Trophoblast cell (in vitro differentiated cells and primary cell): ENCODE measurements around the gene NR3C1.

ENCODE experiments used
- DNase-seq, 2 donors: peaks; one replicate each; pipeline ENCODE4 v3.0.0-alpha.2; 2016
- H2AFZ ChIP-seq: 2 replicates; pipeline ENCODE4 v1.6.1; 2013; ENCODE audit warnings: low read length, moderate library complexity, mild to moderate bottlenecking; ENCODE audit not compliant: insufficient read depth, poor library complexity
- H2AK5ac ChIP-seq: 2 replicates; pipeline ENCODE4 v1.6.1; 2013; ENCODE audit warnings: mild to moderate bottlenecking, low read length
- H2BK120ac ChIP-seq: 2 replicates; pipeline ENCODE4 v1.6.1; 2013; ENCODE audit warnings: low read length, mild to moderate bottlenecking, moderate library complexity; ENCODE audit not compliant: insufficient read depth, poor library complexity
- H2BK12ac ChIP-seq: 2 replicates; pipeline ENCODE4 v1.6.1; 2013; ENCODE audit warnings: mild to moderate bottlenecking, low read length, moderate library complexity
- H2BK5ac ChIP-seq: 2 replicates; pipeline ENCODE4 v1.6.1; 2013; ENCODE audit warnings: low read length, low read depth, moderate library complexity, mild to moderate bottlenecking; ENCODE audit not compliant: poor library complexity
- H3K14ac ChIP-seq: 2 replicates; pipeline ENCODE4 v1.6.1; 2013; ENCODE audit warnings: mild to moderate bottlenecking, low read length
- H3K18ac ChIP-seq: 2 replicates; pipeline ENCODE4 v1.6.1; 2013; ENCODE audit warnings: mild to moderate bottlenecking, low read length
- H3K23ac ChIP-seq: 2 replicates; pipeline ENCODE4 v1.6.1; 2013; ENCODE audit warnings: low read length
- H3K27ac ChIP-seq: 2 replicates; pipeline ENCODE4 v1.5.1; 2013; ENCODE audit warnings: low read depth, mild to moderate bottlenecking, inconsistent platforms, low read length, moderate library complexity
- H3K27me3 ChIP-seq: 2 replicates; pipeline ENCODE4 v1.6.1; 2013; ENCODE audit warnings: inconsistent platforms, mild to moderate bottlenecking, low read length, moderate library complexity; ENCODE audit not compliant: insufficient read depth
- H3K36me3 ChIP-seq, 2 experiments: 1 replicate in 1 of 2; 2 replicates in 1 of 2; pipeline ENCODE4 v1.6.1; 2013; ENCODE audit warnings: low read length in 2 of 2, mild to moderate bottlenecking in 2 of 2, moderate library complexity in 1 of 2; ENCODE audit not compliant: insufficient read depth in 2 of 2, control insufficient read depth in 1 of 2
- H3K4ac ChIP-seq: 2 replicates; pipeline ENCODE4 v1.6.1; 2013; ENCODE audit warnings: low read depth, mild to moderate bottlenecking, low read length, moderate library complexity
- H3K4me1 ChIP-seq, 2 experiments: 1 replicate in 1 of 2; 2 replicates in 1 of 2; pipeline ENCODE4 v1.6.1; 2013; ENCODE audit warnings: low read length in 2 of 2, mild to moderate bottlenecking in 2 of 2, moderate library complexity in 1 of 2; ENCODE audit not compliant: insufficient read depth in 2 of 2, control insufficient read depth in 1 of 2
- H3K4me2 ChIP-seq: 2 replicates; pipeline ENCODE4 v1.6.1; 2013; ENCODE audit warnings: inconsistent platforms, mild to moderate bottlenecking, low read length, moderate library complexity
- H3K4me3 ChIP-seq: 2 replicates; pipeline ENCODE4 v1.5.1; 2013; ENCODE audit warnings: mild to moderate bottlenecking, low read depth, low read length, inconsistent platforms
- H3K79me1 ChIP-seq: one replicate; pipeline ENCODE4 v1.6.1; 2013; ENCODE audit warnings: low read length
- H3K79me2 ChIP-seq: 2 replicates; pipeline ENCODE4 v1.6.1; 2013; ENCODE audit warnings: low read length, mild to moderate bottlenecking; ENCODE audit not compliant: control insufficient read depth, insufficient read depth, poor library complexity
- H3K9ac ChIP-seq: 2 replicates; pipeline ENCODE4 v1.6.1; 2013; ENCODE audit warnings: mild to moderate bottlenecking, low read length
- H3K9me3 ChIP-seq: 2 replicates; pipeline ENCODE4 v1.6.1; 2013; ENCODE audit warnings: low read depth, mild to moderate bottlenecking, control low read depth, inconsistent platforms, low read length; ENCODE audit not compliant: insufficient read depth
- H4K12ac ChIP-seq: 2 replicates; pipeline ENCODE4 v1.6.1; 2013; ENCODE audit warnings: low read depth, mild to moderate bottlenecking, low read length, moderate library complexity
- H4K8ac ChIP-seq: 2 replicates; pipeline ENCODE4 v1.6.1; 2013; ENCODE audit warnings: low read depth, mild to moderate bottlenecking, low read length, moderate library complexity
- H4K91ac ChIP-seq: one replicate; pipeline ENCODE4 v1.6.1; 2013; ENCODE audit warnings: low read depth, mild to moderate bottlenecking, low read length, moderate library complexity
- WGBS: extraction: QIAGEN DNeasy Blood & Tissue Kit; methylation state at CpG from one replicate; pipeline ENCODE4 v1.1.7; 2013; ENCODE audit warnings: missing lambda C conversion rate; ENCODE audit not compliant: insufficient read length, insufficient coverage; ENCODE audit errors: extremely low coverage; 5-methylcytosine and 5-hydroxymethylcytosine counted together

Gene NR3C1

DNA sequence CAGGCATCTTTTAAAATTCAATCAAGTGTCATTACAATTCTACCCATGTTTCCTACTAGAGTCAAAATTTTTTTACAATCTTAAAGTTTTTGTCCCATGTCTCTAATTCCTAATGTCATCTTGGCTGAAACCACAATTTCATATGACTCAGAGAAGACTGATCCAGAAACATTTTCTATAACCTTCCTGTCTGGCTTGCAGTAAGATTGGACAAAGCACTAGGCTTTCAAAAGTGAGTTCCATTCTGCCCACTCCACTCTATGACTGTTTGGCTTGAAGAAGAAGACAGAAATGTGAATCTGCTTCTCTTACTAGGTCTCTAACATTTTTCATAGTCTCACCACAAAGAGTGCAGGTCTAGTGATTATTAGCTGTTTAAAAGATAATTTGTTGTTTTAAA lies 88.8 kb downstream of the NR3C1 start:
- Histone ChIP-seq H3K14ac (no peak overlapping the region), H3K23ac (no peak overlapping the region), H3K4ac (no peak overlapping the region), H3K4me1 (peaks cover 0 to 4% of the 10 kb centered on the region in 2 experiments), H3K9ac (no peak overlapping the region), H3K79me2 (no peaks in the 10 kb centered on the region), H2BK120ac (no peak overlapping the region), H3K4me2 (no peak overlapping the region), H2AK5ac (no peak overlapping the region), H3K36me3 (no peaks in the 10 kb centered on the region), H3K4me3 (no peak overlapping the region), H2AFZ (no peak overlapping the region), H4K91ac (no peak overlapping the region), H3K18ac (no peak overlapping the region), H3K27ac (no peak overlapping the region), H2BK5ac (no peak overlapping the region), H4K12ac (no peak overlapping the region), H3K27me3 (no peaks in the 10 kb centered on the region), H3K9me3 (no peaks in the 10 kb centered on the region), H4K8ac (no peak overlapping the region), H3K79me1 (no peaks in the 10 kb centered on the region), H2BK12ac (no peak overlapping the region)
- peak in 1 of 2 donors; percentile 13 for DNase-seq

DNA sequence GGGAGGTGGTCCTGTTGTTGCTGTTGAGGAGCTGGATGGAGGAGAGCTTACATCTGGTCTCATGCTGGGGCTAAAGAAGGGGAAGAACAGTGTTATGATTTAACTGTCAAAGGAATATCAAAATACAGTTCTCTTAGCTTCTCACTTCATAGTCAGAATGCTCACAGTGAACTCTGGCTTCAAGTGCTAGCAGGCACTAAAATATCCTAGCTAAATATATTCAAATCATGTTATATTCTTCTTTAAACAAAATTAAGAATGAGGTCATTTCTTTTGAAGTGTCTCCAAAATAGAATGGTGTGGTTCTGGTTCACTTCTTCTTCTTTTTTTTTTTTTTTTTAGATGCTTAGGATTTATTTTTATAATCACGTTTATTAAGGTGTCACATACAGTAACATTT lies 89.4 kb downstream of the NR3C1 start:
- no CpG with 5 or more reads among the region's 1 CpG for WGBS
- no peak overlapping the region for H2BK5ac ChIP-seq
- no peak overlapping the region for H2BK120ac ChIP-seq
- H3K18ac ChIP-seq: no peak overlapping the region
- H3K79me2 ChIP-seq: no peaks in the 10 kb centered on the region
- H4K12ac ChIP-seq: no peak overlapping the region
- H3K4ac ChIP-seq: no peak overlapping the region
- H3K4me1 ChIP-seq: peaks cover 0 to 4% of the 10 kb centered on the region in 2 experiments
- no peak overlapping the region for H3K4me2 ChIP-seq
- no peak overlapping the region for H3K27ac ChIP-seq
- no peak overlapping the region for H3K23ac ChIP-seq
- no peak overlapping the region for H3K14ac ChIP-seq
- no peaks in the 10 kb centered on the region for H3K9me3 ChIP-seq
- no peak overlapping the region for H3K9ac ChIP-seq
- no peak overlapping the region for H3K4me3 ChIP-seq
- H4K8ac ChIP-seq: no peak overlapping the region
- no peak overlapping the region for H2AK5ac ChIP-seq
- no peak for DNase-seq
- no peaks in the 10 kb centered on the region for H3K79me1 ChIP-seq
- H3K27me3 ChIP-seq: no peaks in the 10 kb centered on the region
- H4K91ac ChIP-seq: no peak overlapping the region
- H3K36me3 ChIP-seq: no peaks in the 10 kb centered on the region
- no peak overlapping the region for H2BK12ac ChIP-seq
- no peak overlapping the region for H2AFZ ChIP-seq

DNA sequence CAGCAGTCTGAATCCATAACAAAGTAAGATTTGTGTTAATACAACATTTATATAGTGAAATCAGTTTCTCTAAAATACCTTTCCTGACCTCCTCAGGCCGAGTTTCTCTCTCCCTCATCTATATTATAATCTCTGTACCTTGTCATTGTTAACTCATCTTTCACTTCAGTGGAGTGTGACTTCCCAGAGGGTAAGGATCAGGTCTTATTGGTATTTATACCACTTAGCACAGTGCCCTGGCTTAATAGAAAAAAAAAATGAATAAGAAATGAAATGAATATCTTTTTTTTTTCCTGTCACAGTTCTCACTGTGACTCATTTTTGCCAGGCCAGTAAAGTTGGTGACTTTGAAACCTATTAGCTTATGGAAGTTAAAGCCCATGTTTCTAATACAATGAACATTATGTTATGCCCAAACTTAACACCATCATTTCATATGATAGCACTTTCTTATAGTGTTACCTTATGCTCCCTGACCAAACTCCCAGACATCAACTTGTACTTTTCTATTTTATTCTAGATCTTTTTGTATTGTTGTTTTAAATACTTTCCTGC lies 90.1 kb downstream of the NR3C1 start:
- H2BK5ac ChIP-seq: no peak overlapping the region
- DNase-seq: no peak
- WGBS: no CpG with 5 or more reads among the region's 1 CpG

DNA sequence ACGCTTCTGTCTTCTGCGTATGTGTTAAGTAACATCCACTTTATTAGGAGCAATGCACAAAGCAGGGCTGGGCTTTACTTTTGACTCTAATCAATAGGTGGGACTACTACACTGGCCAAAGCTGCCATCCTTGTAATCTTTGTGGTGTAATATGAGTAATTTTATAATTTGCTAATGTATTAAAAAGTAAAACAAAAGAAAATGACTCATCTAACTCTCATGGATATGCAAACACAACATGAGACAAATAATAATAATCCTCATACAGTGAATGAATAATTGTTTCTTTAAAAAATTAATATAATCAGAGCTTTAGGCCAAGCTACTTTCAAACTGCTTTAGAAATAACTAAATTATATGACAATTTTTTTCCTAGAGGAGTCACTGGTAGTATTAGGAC lies 90.7 kb downstream of the NR3C1 start:
- Histone ChIP-seq H2AFZ (no peak overlapping the region), H3K27ac (no peak overlapping the region), H3K36me3 (no peaks in the 10 kb centered on the region), H3K4me3 (no peak overlapping the region), H2BK120ac (no peak overlapping the region), H3K4me1 (peaks cover 0 to 4% of the 10 kb centered on the region in 2 experiments), H3K23ac (no peak overlapping the region), H4K91ac (no peak overlapping the region), H3K79me2 (no peaks in the 10 kb centered on the region), H3K27me3 (no peaks in the 10 kb centered on the region), H3K4ac (no peak overlapping the region), H2BK5ac (no peak overlapping the region), H2BK12ac (no peak overlapping the region), H4K8ac (no peak overlapping the region), H3K14ac (no peak overlapping the region), H3K9me3 (no peaks in the 10 kb centered on the region), H3K79me1 (no peaks in the 10 kb centered on the region), H3K18ac (no peak overlapping the region), H3K9ac (no peak overlapping the region), H3K4me2 (no peak overlapping the region), H4K12ac (no peak overlapping the region), H2AK5ac (no peak overlapping the region)
- DNase-seq: no peak
- no CpG with 5 or more reads among the region's 2 CpGs for WGBS

More for the DNA sequence above, 90.1 kb downstream of the NR3C1 start:
- Histone ChIP-seq H3K9ac (no peak overlapping the region), H2AK5ac (no peak overlapping the region), H4K8ac (no peak overlapping the region), H3K4ac (no peak overlapping the region), H3K27me3 (no peaks in the 10 kb centered on the region), H3K9me3 (no peaks in the 10 kb centered on the region), H3K4me3 (no peak overlapping the region), H2BK12ac (no peak overlapping the region), H3K23ac (no peak overlapping the region), H2BK120ac (no peak overlapping the region), H3K36me3 (no peaks in the 10 kb centered on the region), H3K4me1 (peaks cover 0 to 4% of the 10 kb centered on the region in 2 experiments), H3K4me2 (no peak overlapping the region), H3K14ac (no peak overlapping the region), H3K79me2 (no peaks in the 10 kb centered on the region), H3K18ac (no peak overlapping the region), H2AFZ (no peak overlapping the region), H3K27ac (no peak overlapping the region), H4K12ac (no peak overlapping the region), H3K79me1 (no peaks in the 10 kb centered on the region), H4K91ac (no peak overlapping the region)
